VCaP (cell line): Measurements from ENCODE around the gene AASDH.

Experiments used
- H3K27ac ChIP-seq: fragments of 450-650 bp; 2 replicates; pipeline ENCODE4 v1.5.1; 2017
- TF ChIP-seq, protein P1 (sequence below): fragments of 450-650 bp; conservative IDR thresholded peaks from 2 replicates; pipeline ENCODE4 v1.5.1; 2017; ENCODE audit warnings: mild to moderate bottlenecking, moderate library complexity

The AASDH gene

DNA sequence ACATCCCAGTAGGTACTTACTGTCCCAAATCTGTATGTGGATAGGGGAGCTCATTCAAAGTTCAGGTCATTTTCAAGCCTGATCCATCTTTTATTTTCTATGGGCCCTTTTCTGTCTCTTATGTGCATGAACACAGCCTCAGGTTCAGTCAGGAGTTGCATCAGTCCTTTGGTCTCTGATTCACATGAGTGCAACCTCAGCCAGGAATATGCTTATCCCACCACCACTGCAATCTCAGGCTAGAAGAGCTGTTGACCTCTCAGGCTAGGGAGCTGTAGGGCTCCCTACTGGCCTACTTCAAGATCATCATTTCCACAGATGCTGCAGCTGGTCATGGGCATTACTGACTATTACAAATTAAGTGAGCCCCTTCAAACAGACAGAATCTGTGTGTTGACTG is 27.2 kb downstream of the AASDH start:
- H3K27ac ChIP-seq: no peak overlapping the region
- TF ChIP-seq, protein P1, sequence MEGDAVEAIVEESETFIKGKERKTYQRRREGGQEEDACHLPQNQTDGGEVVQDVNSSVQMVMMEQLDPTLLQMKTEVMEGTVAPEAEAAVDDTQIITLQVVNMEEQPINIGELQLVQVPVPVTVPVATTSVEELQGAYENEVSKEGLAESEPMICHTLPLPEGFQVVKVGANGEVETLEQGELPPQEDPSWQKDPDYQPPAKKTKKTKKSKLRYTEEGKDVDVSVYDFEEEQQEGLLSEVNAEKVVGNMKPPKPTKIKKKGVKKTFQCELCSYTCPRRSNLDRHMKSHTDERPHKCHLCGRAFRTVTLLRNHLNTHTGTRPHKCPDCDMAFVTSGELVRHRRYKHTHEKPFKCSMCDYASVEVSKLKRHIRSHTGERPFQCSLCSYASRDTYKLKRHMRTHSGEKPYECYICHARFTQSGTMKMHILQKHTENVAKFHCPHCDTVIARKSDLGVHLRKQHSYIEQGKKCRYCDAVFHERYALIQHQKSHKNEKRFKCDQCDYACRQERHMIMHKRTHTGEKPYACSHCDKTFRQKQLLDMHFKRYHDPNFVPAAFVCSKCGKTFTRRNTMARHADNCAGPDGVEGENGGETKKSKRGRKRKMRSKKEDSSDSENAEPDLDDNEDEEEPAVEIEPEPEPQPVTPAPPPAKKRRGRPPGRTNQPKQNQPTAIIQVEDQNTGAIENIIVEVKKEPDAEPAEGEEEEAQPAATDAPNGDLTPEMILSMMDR: no peak

DNA sequence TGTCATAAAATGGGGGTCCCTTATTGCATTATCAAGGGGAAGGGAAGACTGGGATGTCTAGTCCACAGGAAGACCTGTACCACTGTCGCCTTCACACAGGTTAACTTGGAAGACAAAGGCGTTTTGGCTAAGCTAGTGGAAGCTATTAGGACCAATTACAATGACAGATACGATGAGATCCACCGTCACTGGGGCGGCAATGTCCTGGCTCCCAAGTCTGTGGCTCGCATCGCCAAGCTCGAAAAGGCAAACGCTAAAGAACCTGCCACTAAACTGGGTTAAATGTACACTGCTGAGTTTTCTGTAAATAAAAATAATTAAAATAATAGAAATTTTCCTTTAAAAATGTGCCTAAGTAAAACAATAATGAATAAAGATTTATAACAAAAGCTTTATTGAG is 30.6 kb downstream of the AASDH start:
- TF ChIP-seq, protein P1: no peak
- no peak overlapping the region for H3K27ac ChIP-seq

DNA sequence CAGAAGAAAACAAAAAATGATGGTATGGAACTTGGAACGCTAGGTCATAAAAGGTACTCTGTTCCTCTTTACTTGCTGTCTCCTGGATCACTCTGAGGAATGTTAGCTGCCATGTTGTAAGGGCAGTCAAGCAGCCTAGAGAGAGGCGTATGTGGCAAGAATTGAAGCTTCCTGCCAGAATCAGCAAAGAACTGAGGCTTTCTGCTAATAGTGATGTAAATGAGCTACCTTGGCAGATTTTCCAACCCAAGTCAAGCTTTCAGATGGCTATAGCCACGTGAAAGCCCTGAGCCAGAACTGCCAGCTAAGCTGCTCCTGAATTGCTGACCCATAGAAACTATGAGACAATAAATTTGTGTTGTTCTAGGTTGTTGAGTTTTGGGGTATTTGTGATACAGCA is 38.7 kb downstream of the AASDH start:
- TF ChIP-seq, protein P1: no peak
- H3K27ac ChIP-seq: no peak overlapping the region

DNA sequence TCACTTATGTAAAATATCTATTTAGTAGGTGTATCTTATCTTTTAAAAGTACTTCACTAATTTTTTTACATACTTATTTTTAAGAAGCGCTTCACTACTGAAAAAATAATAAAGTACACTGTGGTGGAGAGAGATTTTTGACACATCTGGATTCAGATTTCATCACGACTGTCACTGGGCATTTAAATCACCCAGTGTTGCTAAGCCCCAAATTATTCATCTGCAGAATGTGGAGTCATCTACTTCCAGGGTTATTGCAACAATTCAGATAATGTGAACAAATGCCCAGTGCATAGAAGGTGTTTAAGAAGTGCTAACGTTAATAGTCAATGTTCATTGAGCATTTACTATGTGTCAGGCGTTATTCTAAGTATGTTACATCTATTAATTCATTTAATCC is 41.8 kb downstream of the AASDH start:
- no peak overlapping the region for H3K27ac ChIP-seq
- TF ChIP-seq, protein P1: no peak

GRCh38 chr4:56342746-56343145 is 44.5 kb downstream of the AASDH start:
- no peak overlapping the region for H3K27ac ChIP-seq
- TF ChIP-seq, protein P1: no peak

DNA sequence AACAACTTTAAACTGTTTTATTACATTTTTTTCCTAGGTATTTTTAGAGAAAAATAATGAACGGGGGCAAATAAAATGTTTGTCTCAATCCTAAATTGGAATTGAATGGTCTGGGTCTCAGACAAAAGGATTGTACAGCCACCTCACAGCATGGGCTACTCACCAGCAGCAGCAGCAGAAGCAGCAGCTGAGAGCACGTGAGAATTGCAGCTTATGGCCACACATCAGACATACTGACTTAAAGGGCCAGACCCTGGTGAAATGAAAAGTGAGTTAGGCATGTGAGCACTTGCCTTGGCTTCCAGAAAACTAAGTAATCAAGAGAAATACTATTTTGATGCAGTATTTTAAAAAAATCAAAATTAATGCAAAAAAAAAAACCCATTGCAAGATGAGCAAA is 56.6 kb downstream of the AASDH start:
- TF ChIP-seq, protein P1: no peak
- H3K27ac ChIP-seq: no peak overlapping the region

DNA sequence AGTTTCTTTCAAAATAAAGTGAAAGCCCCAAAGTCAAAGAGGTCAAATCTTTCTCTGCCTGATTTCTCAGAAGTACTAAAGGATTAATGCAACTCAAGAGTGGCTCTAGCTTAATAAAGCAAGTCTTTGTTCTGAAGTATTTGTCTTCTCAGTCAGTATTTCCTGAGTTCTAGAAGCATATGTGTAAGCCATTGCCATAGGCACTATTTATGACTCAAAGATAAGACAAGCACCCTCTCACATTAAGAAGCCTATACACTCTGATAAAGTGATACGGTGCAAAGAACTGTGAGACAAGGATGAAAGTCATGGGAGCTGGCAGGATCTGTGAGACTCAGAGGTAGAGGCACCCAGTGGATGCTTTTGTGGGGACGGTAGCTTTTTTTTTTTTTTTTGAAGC is 60.9 kb downstream of the AASDH start:
- TF ChIP-seq, protein P1: no peak
- no peak overlapping the region for H3K27ac ChIP-seq
